Fibroblast of lung (primary cell): ENCODE data around the gene MRAS.

Experiments
- EZH2 ChIP-seq: IDR thresholded peaks from 2 replicates; pipeline ENCODE4 v1.5.1; 2012; ENCODE audit warnings: low read length, control low read depth, mild to moderate bottlenecking; ENCODE audit errors: missing control alignments
- TF ChIP-seq, protein P1 (sequence below), 2 donors: IDR thresholded peaks in 1 of 2; conservative IDR thresholded peaks in 1 of 2; 1 replicate in 1 of 2; 2 replicates in 1 of 2; pipeline ENCODE4 v1.5.1; 2011 to 2012; ENCODE audit warnings: low read length in 2 of 2, control low read depth in 1 of 2, inconsistent platforms in 1 of 2, low read depth in 1 of 2, mild to moderate bottlenecking in 1 of 2

DNA sequence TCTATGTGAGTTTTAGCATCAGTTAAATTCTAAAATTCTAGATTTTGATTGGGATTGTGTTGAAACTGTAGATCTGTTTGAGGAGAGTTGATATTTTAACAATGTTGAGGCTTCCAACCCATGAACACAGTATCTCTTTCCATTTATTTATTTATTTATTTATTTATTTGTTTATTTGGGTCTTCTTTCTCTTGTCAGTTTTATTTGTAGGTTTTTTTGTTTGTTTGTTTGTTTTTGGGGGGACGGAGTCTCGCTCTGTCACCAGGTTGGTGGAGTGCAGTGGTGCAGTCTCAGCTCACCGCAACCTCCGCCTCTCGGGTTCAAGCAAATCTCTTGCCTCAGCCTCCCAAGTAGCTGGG lies 25.3 kb downstream of the MRAS start:
- TF ChIP-seq, protein P1, sequence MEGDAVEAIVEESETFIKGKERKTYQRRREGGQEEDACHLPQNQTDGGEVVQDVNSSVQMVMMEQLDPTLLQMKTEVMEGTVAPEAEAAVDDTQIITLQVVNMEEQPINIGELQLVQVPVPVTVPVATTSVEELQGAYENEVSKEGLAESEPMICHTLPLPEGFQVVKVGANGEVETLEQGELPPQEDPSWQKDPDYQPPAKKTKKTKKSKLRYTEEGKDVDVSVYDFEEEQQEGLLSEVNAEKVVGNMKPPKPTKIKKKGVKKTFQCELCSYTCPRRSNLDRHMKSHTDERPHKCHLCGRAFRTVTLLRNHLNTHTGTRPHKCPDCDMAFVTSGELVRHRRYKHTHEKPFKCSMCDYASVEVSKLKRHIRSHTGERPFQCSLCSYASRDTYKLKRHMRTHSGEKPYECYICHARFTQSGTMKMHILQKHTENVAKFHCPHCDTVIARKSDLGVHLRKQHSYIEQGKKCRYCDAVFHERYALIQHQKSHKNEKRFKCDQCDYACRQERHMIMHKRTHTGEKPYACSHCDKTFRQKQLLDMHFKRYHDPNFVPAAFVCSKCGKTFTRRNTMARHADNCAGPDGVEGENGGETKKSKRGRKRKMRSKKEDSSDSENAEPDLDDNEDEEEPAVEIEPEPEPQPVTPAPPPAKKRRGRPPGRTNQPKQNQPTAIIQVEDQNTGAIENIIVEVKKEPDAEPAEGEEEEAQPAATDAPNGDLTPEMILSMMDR (conservative IDR thresholded peaks at IDR 0.05 in 1 of 2, IDR thresholded peaks at IDR 0.05 in 1 of 2; ENCODE audit: low read depth in 1 of 2, low read length in 2 of 2): no peak
- TF ChIP-seq EZH2: no peak
